Hippocampal formation (tissue), 2 donors: ENCODE measurements around the gene GPATCH1.

Experiments
- DNase-seq, 2 donors: peaks; one replicate each; lab custom pipeline; 2025; lab: John Stamatoyannopoulos, UW

The GPATCH1 gene

GRCh38 chr19:33063356-33063752 lies 17.6 kb upstream of the GPATCH1 start:
- DNase-seq = peak in 1 of 2 donors; percentile 9

- DNase-seq = no peak
Measured at GRCh38 chr19:33063753-33064457, 17.1 kb upstream of the GPATCH1 start.

GRCh38 chr19:33064458-33064791 lies 16.6 kb upstream of the GPATCH1 start:
- no peak for DNase-seq

GRCh38 chr19:33064792-33065550 lies 16.0 kb upstream of the GPATCH1 start, which contains the start of gene RHPN2:
Gene RHPN2 (minus strand): TSS chr19:33064888. CDS start chr19:33064852, 36 bp downstream.
- DNase-seq = peak in 1 of 2 donors; percentile 10

- DNase-seq = no peak
Measured at GRCh38 chr19:33066543-33066942, 14.4 kb upstream of the GPATCH1 start.

GRCh38 chr19:33067121-33067520 lies 13.9 kb upstream of the GPATCH1 start:
- DNase-seq = no peak

GRCh38 chr19:33071887-33072286 lies 9.1 kb upstream of the GPATCH1 start:
- no peak for DNase-seq

- DNase-seq = no peak
Measured at GRCh38 chr19:33075519-33075918, 5.5 kb upstream of the GPATCH1 start.

GRCh38 chr19:33085570-33086128 lies 4.7 kb downstream of the GPATCH1 start:
- DNase-seq = no peak

GRCh38 chr19:33086955-33087354 lies 6.0 kb downstream of the GPATCH1 start:
- DNase-seq = no peak

- DNase-seq = no peak
Measured at GRCh38 chr19:33089010-33089409, 8.0 kb downstream of the GPATCH1 start.

- no peak for DNase-seq
Measured at GRCh38 chr19:33090179-33090578, 9.2 kb downstream of the GPATCH1 start.

GRCh38 chr19:33093420-33094210 lies 12.6 kb downstream of the GPATCH1 start:
- DNase-seq = no peak

GRCh38 chr19:33094436-33095067 lies 13.6 kb downstream of the GPATCH1 start:
- DNase-seq = no peak

GRCh38 chr19:33096005-33096404 lies 15.0 kb downstream of the GPATCH1 start:
- DNase-seq = no peak

GRCh38 chr19:33098055-33098534 lies 17.1 kb downstream of the GPATCH1 start:
- no peak for DNase-seq

- no peak for DNase-seq
Measured at GRCh38 chr19:33100894-33101644, 20.1 kb downstream of the GPATCH1 start.

- DNase-seq = no peak
Measured at GRCh38 chr19:33102893-33103292, 21.9 kb downstream of the GPATCH1 start.

- no peak for DNase-seq
Measured at GRCh38 chr19:33108161-33108560, 27.2 kb downstream of the GPATCH1 start.

- DNase-seq = no peak
Measured at GRCh38 chr19:33110137-33110910, 29.3 kb downstream of the GPATCH1 start.
